HepG2 (cell line): ENCODE results near the gene COBLL1.

Experiments used
- CAMTA2 ChIP-seq: sonication (generic); formaldehyde crosslinking; IDR thresholded peaks from 2 replicates; pipeline ENCODE4 v1.4.0; 2020; ENCODE audit warnings: mild to moderate bottlenecking, missing genetic modification reagents, borderline replicate concordance
- CCAR2 ChIP-seq: fragments of 200-400 bp; formaldehyde crosslinking; optimal IDR thresholded peaks from 2 replicates; pipeline ENCODE3; 2018; ENCODE audit warnings: low read depth, mild to moderate bottlenecking, low read length, moderate library complexity
- LRRFIP1 ChIP-seq: sonication (generic); formaldehyde crosslinking; conservative IDR thresholded peaks from 2 replicates; pipeline ENCODE4 v1.4.0; 2020; ENCODE audit warnings: missing genetic modification reagents
- MTA1 ChIP-seq: sonication (generic); formaldehyde crosslinking; IDR thresholded peaks from 2 replicates; pipeline ENCODE4 v1.4.0; 2020; ENCODE audit warnings: missing genetic modification reagents, mild to moderate bottlenecking, borderline replicate concordance
- RFX5 ChIP-seq: IDR thresholded peaks from 2 replicates; pipeline ENCODE4 v1.6.1; 2011; ENCODE audit warnings: low read depth, low read length, improper control_type of control experiment
- ZHX2 ChIP-seq, 2 experiments: sonication (generic) in 1 of 2; formaldehyde crosslinking in 1 of 2; IDR thresholded peaks; 2 replicates each; pipeline versions ENCODE4 v1.6.1 to v1.9.0; 2014 to 2022; ENCODE audit warnings: antibody characterized with exemption in 1 of 2, borderline replicate concordance in 1 of 2, inconsistent platforms in 1 of 2, low read depth in 1 of 2, missing genetic modification reagents in 1 of 2
- ZNF317 ChIP-seq: sonication (generic); formaldehyde crosslinking; IDR thresholded peaks from 2 replicates; pipeline ENCODE4 v1.5.0; 2020; ENCODE audit warnings: mild to moderate bottlenecking, missing genetic modification reagents
- ZNF451 ChIP-seq: sonication (generic); formaldehyde crosslinking; IDR thresholded peaks from 2 replicates; pipeline ENCODE4 v1.5.0; 2020; ENCODE audit warnings: mild to moderate bottlenecking, missing genetic modification reagents
- ZNF737 ChIP-seq: sonication (generic); formaldehyde crosslinking; IDR thresholded peaks from 2 replicates; pipeline ENCODE4 v1.5.0; 2020; ENCODE audit warnings: missing genetic modification reagents, mild to moderate bottlenecking, borderline replicate concordance
- ZNF777 ChIP-seq: sonication (generic); formaldehyde crosslinking; IDR thresholded peaks from 2 replicates; pipeline ENCODE4 v1.4.0; 2020; ENCODE audit warnings: missing genetic modification reagents
- TF ChIP-seq, protein P1 (sequence below): sonication (generic); formaldehyde crosslinking; IDR thresholded peaks from 2 replicates; pipeline ENCODE4 v1.4.0; 2020; ENCODE audit warnings: missing genetic modification reagents
- TF ChIP-seq, protein P2 (sequence below): sonication (generic); formaldehyde crosslinking; IDR thresholded peaks from 2 replicates; pipeline ENCODE4 v1.4.0; 2020; ENCODE audit warnings: missing genetic modification reagents

DNA sequence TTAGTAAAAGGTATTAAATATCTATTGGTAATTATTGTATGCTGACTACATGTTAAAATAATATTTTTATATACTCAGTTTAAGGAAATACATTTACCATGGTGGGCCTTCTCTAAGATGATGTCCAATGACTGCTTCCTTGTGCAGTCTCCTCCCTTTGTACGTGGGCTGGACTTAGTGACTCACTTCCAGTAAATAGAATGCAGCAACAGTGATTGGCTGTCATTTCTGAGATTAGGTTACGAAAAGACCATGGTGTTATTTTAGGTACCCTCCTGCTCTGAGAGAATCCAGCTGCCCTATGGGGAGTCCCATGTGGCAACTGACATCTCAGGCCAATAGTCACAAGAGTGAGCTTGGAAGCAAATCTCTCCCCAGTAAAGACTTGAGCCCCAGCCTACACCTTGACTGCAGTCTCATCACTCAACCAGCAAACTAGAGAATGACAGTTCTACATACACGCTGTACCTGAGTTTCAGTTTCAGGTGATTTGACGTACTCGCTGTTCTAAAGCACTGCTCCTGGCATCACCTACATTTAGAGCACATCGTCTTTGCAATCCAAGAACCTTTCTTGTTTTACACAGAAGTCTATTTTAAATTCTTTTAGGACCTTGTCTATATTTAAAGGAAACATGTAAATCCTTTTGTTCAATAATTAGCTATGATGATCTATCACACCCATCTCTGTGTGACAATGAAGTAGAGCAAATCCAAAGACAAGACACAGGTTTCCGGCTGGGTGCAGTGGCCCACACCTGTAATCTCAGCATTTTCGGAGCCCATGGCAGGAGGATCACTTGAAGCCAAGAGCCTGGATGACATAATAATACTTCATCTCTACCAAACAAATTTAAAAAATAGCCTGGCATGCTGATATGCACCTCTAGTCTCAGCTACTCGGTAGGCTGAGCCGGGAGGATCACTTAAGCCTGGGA lies 87.2 kb downstream of the COBLL1 start:
- TF ChIP-seq CCAR2 (no peak), ZHX2 (IDR thresholded peaks at IDR 0.05; ENCODE audit: low read depth) (no peak), ZHX2 (CRISPR knock-in tag; IDR thresholded peaks at IDR 0.05; ENCODE audit: borderline replicate concordance) (no peak), CAMTA2 (no peak), LRRFIP1 (CRISPR knock-in tag) (no peak), MTA1 (CRISPR knock-in tag) (no peak), ZNF737 (no peak), RFX5 (no peak), ZNF317 (CRISPR knock-in tag) (no peak), ZNF451 (CRISPR knock-in tag) (no peak), ZNF777 (CRISPR knock-in tag) (no peak)
- TF ChIP-seq, protein P1, sequence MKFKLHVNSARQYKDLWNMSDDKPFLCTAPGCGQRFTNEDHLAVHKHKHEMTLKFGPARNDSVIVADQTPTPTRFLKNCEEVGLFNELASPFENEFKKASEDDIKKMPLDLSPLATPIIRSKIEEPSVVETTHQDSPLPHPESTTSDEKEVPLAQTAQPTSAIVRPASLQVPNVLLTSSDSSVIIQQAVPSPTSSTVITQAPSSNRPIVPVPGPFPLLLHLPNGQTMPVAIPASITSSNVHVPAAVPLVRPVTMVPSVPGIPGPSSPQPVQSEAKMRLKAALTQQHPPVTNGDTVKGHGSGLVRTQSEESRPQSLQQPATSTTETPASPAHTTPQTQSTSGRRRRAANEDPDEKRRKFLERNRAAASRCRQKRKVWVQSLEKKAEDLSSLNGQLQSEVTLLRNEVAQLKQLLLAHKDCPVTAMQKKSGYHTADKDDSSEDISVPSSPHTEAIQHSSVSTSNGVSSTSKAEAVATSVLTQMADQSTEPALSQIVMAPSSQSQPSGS (CRISPR knock-in tag), result no peak
- TF ChIP-seq, protein P2, sequence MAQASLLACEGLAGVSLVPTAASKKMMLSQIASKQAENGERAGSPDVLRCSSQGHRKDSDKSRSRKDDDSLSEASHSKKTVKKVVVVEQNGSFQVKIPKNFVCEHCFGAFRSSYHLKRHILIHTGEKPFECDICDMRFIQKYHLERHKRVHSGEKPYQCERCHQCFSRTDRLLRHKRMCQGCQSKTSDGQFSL (CRISPR knock-in tag), result no peak
